ENCODE data around the gene FMO2.

FMO2 gene

GRCh38 chr1:171252482-171252881 is 67.4 kb downstream of the FMO2 start:
- DNase-seq (ENCODE audit: low read depth): no peak
- H3K4me3 ChIP-seq (ENCODE audit: low read depth, low read length): no peak overlapping the region

GRCh38 chr1:171254859-171255258 is 69.8 kb downstream of the FMO2 start:
- no peak for TF ChIP-seq CTCF (IDR thresholded peaks at IDR 0.05; ENCODE audit: control insufficient read depth, extremely low read depth, insufficient read depth)
- H3K4me3 ChIP-seq (ENCODE audit: low read depth, low read length): no peak overlapping the region
- DNase-seq (ENCODE audit: low read depth): no peak

More at GRCh38 chr1:171252482-171252881, 67.4 kb downstream of the FMO2 start:
- no peak for TF ChIP-seq CTCF (IDR thresholded peaks at IDR 0.05; ENCODE audit: control insufficient read depth, extremely low read depth, insufficient read depth)

- no peak for TF ChIP-seq CTCF (IDR thresholded peaks at IDR 0.05; ENCODE audit: control insufficient read depth, extremely low read depth, insufficient read depth)
- no peak for DNase-seq (ENCODE audit: low read depth)
- no peak overlapping the region for H3K4me3 ChIP-seq (ENCODE audit: low read depth, low read length)
These were observed 72.0 kb downstream of the FMO2 start for GRCh38 chr1:171256940-171257606.

GRCh38 chr1:171257607-171258076 is 72.5 kb downstream of the FMO2 start:
- no peak for DNase-seq (ENCODE audit: low read depth)
- no peak for TF ChIP-seq CTCF (IDR thresholded peaks at IDR 0.05; ENCODE audit: control insufficient read depth, extremely low read depth, insufficient read depth)
- no peak overlapping the region for H3K4me3 ChIP-seq (ENCODE audit: low read depth, low read length)

- DNase-seq (ENCODE audit: low read depth): no peak
- no peak overlapping the region for H3K4me3 ChIP-seq (ENCODE audit: low read depth, low read length)
- TF ChIP-seq CTCF (IDR thresholded peaks at IDR 0.05; ENCODE audit: control insufficient read depth, extremely low read depth, insufficient read depth): no peak
These were observed 73.3 kb downstream of the FMO2 start for GRCh38 chr1:171258429-171258828.

GRCh38 chr1:171258943-171259342 is 73.8 kb downstream of the FMO2 start:
- no peak for TF ChIP-seq CTCF (IDR thresholded peaks at IDR 0.05; ENCODE audit: control insufficient read depth, extremely low read depth, insufficient read depth)
- DNase-seq (ENCODE audit: low read depth): no peak
- H3K4me3 ChIP-seq (ENCODE audit: low read depth, low read length): no peak overlapping the region
